Measurements from ENCODE around the gene PUS3. TPM values are rescaled to one million over a fixed set of nuclear protein-coding genes. Genes with fewer than 3 reads are reported as not detected.

Gene PUS3, protein sequence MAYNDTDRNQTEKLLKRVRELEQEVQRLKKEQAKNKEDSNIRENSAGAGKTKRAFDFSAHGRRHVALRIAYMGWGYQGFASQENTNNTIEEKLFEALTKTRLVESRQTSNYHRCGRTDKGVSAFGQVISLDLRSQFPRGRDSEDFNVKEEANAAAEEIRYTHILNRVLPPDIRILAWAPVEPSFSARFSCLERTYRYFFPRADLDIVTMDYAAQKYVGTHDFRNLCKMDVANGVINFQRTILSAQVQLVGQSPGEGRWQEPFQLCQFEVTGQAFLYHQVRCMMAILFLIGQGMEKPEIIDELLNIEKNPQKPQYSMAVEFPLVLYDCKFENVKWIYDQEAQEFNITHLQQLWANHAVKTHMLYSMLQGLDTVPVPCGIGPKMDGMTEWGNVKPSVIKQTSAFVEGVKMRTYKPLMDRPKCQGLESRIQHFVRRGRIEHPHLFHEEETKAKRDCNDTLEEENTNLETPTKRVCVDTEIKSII
- 1 to 10 TPM in 2 of 4 donors, under 1 TPM in 2; 0.60 to 8.7 (median 4.1) TPM for total RNA-seq

GRCh38 chr11:125902927-125903710 is at the start of gene PUS3:
PUS3 (minus strand) TSS chr11:125903206; CDS start chr11:125896284, 6,922 bp downstream.
- Histone ChIP-seq H3K4me1 (peaks cover 0 to 25% (median 13%) of the 10 kb centered on the region in 4 donors), H3K27ac (peak within 1 kb of the TSS; percentile 76 to 86 (median 84)), H3K36me3 (no peaks in the 10 kb centered on the region), H3K9me3 (no peaks in the 10 kb centered on the region), H3K4me3 (peak within 1 kb of the TSS; percentile 55 to 89 (median 61)), H3K27me3 (peaks cover 33% of the 10 kb centered on the region)
- peak; percentile 90 for DNase-seq
- WGBS, 2 donors (ENCODE audit: low coverage in 1 of 2) = 4 to 7% methylated on average over 23 to 31 of the region's 31 CpGs
- TF ChIP-seq POLR2AphosphoS5 (IDR thresholded peaks at IDR 0.05) (peak; percentile 71 to 80 (median 79)), EP300 (IDR thresholded peaks at IDR 0.05; ENCODE audit: low read depth) (no peak), POLR2A (IDR thresholded peaks at IDR 0.05) (peak; percentile 63)
- TF ChIP-seq, protein P1, sequence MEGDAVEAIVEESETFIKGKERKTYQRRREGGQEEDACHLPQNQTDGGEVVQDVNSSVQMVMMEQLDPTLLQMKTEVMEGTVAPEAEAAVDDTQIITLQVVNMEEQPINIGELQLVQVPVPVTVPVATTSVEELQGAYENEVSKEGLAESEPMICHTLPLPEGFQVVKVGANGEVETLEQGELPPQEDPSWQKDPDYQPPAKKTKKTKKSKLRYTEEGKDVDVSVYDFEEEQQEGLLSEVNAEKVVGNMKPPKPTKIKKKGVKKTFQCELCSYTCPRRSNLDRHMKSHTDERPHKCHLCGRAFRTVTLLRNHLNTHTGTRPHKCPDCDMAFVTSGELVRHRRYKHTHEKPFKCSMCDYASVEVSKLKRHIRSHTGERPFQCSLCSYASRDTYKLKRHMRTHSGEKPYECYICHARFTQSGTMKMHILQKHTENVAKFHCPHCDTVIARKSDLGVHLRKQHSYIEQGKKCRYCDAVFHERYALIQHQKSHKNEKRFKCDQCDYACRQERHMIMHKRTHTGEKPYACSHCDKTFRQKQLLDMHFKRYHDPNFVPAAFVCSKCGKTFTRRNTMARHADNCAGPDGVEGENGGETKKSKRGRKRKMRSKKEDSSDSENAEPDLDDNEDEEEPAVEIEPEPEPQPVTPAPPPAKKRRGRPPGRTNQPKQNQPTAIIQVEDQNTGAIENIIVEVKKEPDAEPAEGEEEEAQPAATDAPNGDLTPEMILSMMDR (IDR thresholded peaks at IDR 0.05) = no peak
- intact Hi-C loops (cut with DNase I; ENCODE audit: low total_unique reads) (no loop called here), in situ Hi-C loops (cut with MboI; ENCODE audit: low pct_ligation_motif_present in 1 of 4, low pct_unique_long_range_greater_than_20kb in 1 of 4, low sequenced_read_pairs in 3 of 4) (no loop called here)

GRCh38 chr11:125952559-125952958 is 49.6 kb upstream of the PUS3 start:
- TF ChIP-seq POLR2AphosphoS5 (IDR thresholded peaks at IDR 0.05) = no peak
- no peak for TF ChIP-seq EP300 (IDR thresholded peaks at IDR 0.05; ENCODE audit: low read depth)
- TF ChIP-seq POLR2A (IDR thresholded peaks at IDR 0.05) = no peak
- TF ChIP-seq, protein P1 (IDR thresholded peaks at IDR 0.05) = no peak
- intact Hi-C loops (cut with DNase I; ENCODE audit: low total_unique reads) = no loop called here
- Histone ChIP-seq H3K27me3 (no peaks in the 10 kb centered on the region), H3K27ac (peak overlapping the region in 1 of 4 donors; percentile 27), H3K36me3 (no peaks in the 10 kb centered on the region), H3K4me3 (no peak overlapping the region), H3K4me1 (peaks cover 12 to 23% (median 22%) of the 10 kb centered on the region in 4 donors), H3K9me3 (no peaks in the 10 kb centered on the region)
- DNase-seq = no peak
- in situ Hi-C loops (cut with MboI; ENCODE audit: low pct_ligation_motif_present in 1 of 4, low pct_unique_long_range_greater_than_20kb in 1 of 4, low sequenced_read_pairs in 3 of 4) = no loop called here
- whole genome bisulfite sequencing, 2 donors (ENCODE audit: low coverage in 1 of 2) = 21% methylated on average over 2 of the region's 2 CpGs; no CpG with 5 or more reads in 1 of the 2 donors

DNA sequence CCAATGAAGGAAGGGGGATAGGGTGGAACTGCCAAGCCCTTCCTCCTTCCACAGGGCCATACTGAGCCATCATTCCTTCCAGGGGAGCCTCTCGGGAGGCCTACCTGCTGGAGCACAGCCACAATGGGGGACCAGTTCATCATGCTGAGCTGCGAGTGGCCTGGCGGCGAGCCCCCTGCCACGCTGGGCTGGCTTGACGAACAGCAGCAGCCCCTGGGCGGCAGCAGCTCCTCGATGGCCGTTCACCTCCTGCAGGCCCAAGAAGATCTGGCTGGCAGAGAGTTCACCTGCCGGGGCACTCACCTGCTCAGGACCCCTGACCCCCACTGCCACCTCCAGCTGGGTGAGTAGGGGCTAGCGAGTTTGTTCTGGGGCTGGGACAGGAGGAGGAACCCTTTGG is 48.7 kb upstream of the PUS3 start:
- DNase-seq = no peak
- 69 to 80% methylated on average over 1 to 11 of the region's 11 CpGs for WGBS, 2 donors (ENCODE audit: low coverage in 1 of 2)
- Histone ChIP-seq H3K27ac (peak overlapping the region in 2 of 4 donors; percentile 50 to 67), H3K4me1 (peaks cover 12 to 23% (median 22%) of the 10 kb centered on the region in 4 donors), H3K27me3 (no peaks in the 10 kb centered on the region), H3K4me3 (no peak overlapping the region), H3K36me3 (no peaks in the 10 kb centered on the region), H3K9me3 (no peaks in the 10 kb centered on the region)
- intact Hi-C loops (cut with DNase I; ENCODE audit: low total_unique reads) (no loop called here), in situ Hi-C loops (cut with MboI; ENCODE audit: low pct_ligation_motif_present in 1 of 4, low pct_unique_long_range_greater_than_20kb in 1 of 4, low sequenced_read_pairs in 3 of 4) (no loop called here)
- no peak for TF ChIP-seq POLR2A (IDR thresholded peaks at IDR 0.05)

- H3K9me3 ChIP-seq = no peaks in the 10 kb centered on the region
- intact Hi-C loops (cut with DNase I; ENCODE audit: low total_unique reads) (no loop called here), in situ Hi-C loops (cut with MboI; ENCODE audit: low pct_ligation_motif_present in 1 of 4, low pct_unique_long_range_greater_than_20kb in 1 of 4, low sequenced_read_pairs in 3 of 4) (no loop called here)
- 51 to 77% methylated on average over 2 to 15 of the region's 15 CpGs for WGBS, 2 donors (ENCODE audit: low coverage in 1 of 2)
- DNase-seq = peak; percentile 38
- no peak overlapping the region for H3K4me3 ChIP-seq
- H3K4me1 ChIP-seq = peaks cover 12 to 23% (median 22%) of the 10 kb centered on the region in 4 donors
- peak overlapping the region in 3 of 4 donors; percentile 33 to 77 (median 59) for H3K27ac ChIP-seq
- no peaks in the 10 kb centered on the region for H3K36me3 ChIP-seq
- peak; percentile 74 to 86 (median 79) for TF ChIP-seq POLR2AphosphoS5 (IDR thresholded peaks at IDR 0.05)
- TF ChIP-seq EP300 (IDR thresholded peaks at IDR 0.05; ENCODE audit: low read depth) = peak; percentile 66
- TF ChIP-seq POLR2A (IDR thresholded peaks at IDR 0.05) = no peak
- H3K27me3 ChIP-seq = no peaks in the 10 kb centered on the region
Measured at GRCh38 chr11:125950696-125951651, 48.0 kb upstream of the PUS3 start.

Data from transverse colon (tissue), 4 donors.